ENCODE results near the gene RASL10A.

Gene RASL10A

GRCh38 chr22:29266564-29267461 lies 48.7 kb downstream of the RASL10A start:
- no peak for DNase-seq

DNA sequence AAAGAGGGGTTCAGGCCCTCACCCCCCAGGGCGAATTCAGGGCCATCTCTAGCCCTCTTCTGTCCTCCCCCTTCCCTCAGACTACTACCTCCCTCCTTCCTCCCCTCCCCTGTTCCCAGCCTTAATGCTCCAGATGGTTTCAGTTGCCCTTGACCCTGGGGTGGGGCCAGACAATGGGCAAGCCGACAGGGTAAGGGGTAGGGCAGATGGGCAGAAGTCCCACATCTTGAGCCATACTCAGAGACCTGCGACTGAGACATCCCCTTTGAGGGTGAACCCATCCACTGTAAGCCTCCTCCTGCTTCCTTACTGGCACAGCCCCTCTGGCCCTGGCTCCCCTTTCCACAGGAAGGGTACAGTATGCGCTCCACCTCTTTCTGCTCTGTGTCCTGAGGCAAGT lies 49.6 kb downstream of the RASL10A start:
- DNase-seq = no peak

GRCh38 chr22:29265305-29265704 lies 50.2 kb downstream of the RASL10A start:
- no peak for DNase-seq

DNA sequence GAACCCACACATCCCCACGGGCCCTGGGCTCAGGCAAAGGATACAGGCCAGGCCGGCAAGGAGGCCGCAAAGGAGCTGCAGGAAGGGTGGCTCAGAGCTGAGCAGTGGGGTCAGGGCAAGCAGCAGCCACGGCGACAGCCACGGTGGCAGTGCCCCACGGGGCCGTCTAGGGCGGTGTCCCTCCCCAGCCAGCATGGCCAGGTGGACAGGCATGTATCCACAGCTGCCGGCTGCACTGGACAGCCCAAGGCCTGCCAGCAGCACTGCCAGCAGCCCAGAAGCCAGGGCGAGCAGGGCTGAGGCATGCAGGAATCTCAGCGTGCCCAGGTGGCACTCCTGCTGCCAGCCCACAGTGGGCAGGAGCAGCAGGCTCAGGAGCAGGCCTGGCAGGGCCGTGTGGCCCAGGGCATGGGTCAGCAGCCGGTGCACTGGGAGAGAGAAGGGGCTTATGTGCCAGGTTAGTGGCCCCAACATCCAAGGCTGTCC lies 51.7 kb downstream of the RASL10A start:
- DNase-seq = no peak
